Measurements from ENCODE around the gene SLC2A8.
A peak's percentile ranks its signal among the peaks of the same experiment; 100 is the strongest.

Gene SLC2A8

DNA sequence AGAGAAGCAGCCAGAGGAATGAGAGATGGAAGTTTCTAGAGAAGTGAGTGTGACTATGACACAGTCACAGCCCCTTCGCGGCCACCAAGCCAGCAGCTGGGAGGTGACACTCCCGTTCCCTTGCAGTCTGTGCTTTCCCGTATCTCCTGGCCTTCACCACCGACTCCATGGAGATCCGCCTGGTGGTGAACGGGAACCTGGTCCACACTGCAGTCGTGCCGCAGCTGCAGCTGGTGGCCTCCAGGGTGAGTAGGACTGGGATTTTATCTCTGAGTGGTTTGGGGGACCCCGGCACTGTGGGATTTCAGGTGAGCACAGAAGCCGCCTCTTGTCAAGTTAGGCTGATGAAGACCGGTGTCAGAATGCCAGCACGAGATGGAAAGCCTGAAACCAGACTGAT lies 12.1 kb upstream of the SLC2A8 start:
- Histone ChIP-seq H3K4me3 (ENCODE audit: low read depth in 1 of 2, low read length in 1 of 2) (no peak overlapping the region), H3K4me1 (ENCODE audit: control insufficient read depth in 1 of 2, insufficient read depth in 1 of 2, low read depth in 1 of 2, low read length in 1 of 2) (peaks cover 16 to 19% of the 10 kb centered on the region in 2 experiments), H3K36me3 (no peaks in the 10 kb centered on the region), H3K9me3 (no peaks in the 10 kb centered on the region), H3K27me3 (no peaks in the 10 kb centered on the region), H3K27ac (no peak overlapping the region)
- TF ChIP-seq, protein P1, sequence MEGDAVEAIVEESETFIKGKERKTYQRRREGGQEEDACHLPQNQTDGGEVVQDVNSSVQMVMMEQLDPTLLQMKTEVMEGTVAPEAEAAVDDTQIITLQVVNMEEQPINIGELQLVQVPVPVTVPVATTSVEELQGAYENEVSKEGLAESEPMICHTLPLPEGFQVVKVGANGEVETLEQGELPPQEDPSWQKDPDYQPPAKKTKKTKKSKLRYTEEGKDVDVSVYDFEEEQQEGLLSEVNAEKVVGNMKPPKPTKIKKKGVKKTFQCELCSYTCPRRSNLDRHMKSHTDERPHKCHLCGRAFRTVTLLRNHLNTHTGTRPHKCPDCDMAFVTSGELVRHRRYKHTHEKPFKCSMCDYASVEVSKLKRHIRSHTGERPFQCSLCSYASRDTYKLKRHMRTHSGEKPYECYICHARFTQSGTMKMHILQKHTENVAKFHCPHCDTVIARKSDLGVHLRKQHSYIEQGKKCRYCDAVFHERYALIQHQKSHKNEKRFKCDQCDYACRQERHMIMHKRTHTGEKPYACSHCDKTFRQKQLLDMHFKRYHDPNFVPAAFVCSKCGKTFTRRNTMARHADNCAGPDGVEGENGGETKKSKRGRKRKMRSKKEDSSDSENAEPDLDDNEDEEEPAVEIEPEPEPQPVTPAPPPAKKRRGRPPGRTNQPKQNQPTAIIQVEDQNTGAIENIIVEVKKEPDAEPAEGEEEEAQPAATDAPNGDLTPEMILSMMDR (IDR thresholded peaks at IDR 0.05), result no peak

DNA sequence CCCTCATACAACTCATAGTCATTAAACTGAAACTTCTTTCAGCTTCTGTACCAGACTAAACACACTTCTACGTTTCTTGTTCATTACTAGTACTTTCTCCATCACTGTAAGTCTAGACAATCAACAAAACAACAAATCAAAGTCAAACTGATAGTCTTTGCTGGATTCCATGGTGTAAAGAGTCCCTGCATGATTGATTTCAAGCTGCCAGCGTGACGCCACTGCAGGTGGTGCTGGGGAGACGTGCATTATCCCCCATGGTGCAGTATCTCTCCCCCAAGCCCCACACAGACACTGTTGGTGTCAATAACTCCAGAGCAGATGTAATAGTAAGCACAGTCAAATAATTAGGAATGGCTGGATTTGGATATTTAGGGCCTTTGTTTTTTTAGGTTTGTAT lies 10.7 kb upstream of the SLC2A8 start:
- Histone ChIP-seq H3K36me3 (no peaks in the 10 kb centered on the region), H3K27me3 (no peaks in the 10 kb centered on the region), H3K4me1 (ENCODE audit: control insufficient read depth in 1 of 2, insufficient read depth in 1 of 2, low read depth in 1 of 2, low read length in 1 of 2) (peaks cover 16 to 23% of the 10 kb centered on the region in 2 experiments), H3K4me3 (ENCODE audit: low read depth in 1 of 2, low read length in 1 of 2) (no peak overlapping the region), H3K27ac (no peak overlapping the region), H3K9me3 (no peaks in the 10 kb centered on the region)
- TF ChIP-seq, protein P1 (IDR thresholded peaks at IDR 0.05), result no peak

GRCh38 chr9:127386981-127387380 lies 10.0 kb upstream of the SLC2A8 start:
- Histone ChIP-seq H3K4me1 (ENCODE audit: control insufficient read depth in 1 of 2, insufficient read depth in 1 of 2, low read depth in 1 of 2, low read length in 1 of 2) (peaks cover 16 to 23% of the 10 kb centered on the region in 2 experiments), H3K36me3 (no peaks in the 10 kb centered on the region), H3K4me3 (ENCODE audit: low read depth in 1 of 2, low read length in 1 of 2) (no peak overlapping the region), H3K9me3 (no peaks in the 10 kb centered on the region), H3K27me3 (no peaks in the 10 kb centered on the region), H3K27ac (no peak overlapping the region)
- TF ChIP-seq, protein P1 (IDR thresholded peaks at IDR 0.05), result no peak

- H3K9me3 ChIP-seq, result no peaks in the 10 kb centered on the region
- no peaks in the 10 kb centered on the region for H3K27me3 ChIP-seq
- peak overlapping the region; percentile 26 for H3K27ac ChIP-seq
- no peaks in the 10 kb centered on the region for H3K36me3 ChIP-seq
- H3K4me3 ChIP-seq (ENCODE audit: low read depth in 1 of 2, low read length in 1 of 2), result no peak overlapping the region
- H3K4me1 ChIP-seq (ENCODE audit: control insufficient read depth in 1 of 2, insufficient read depth in 1 of 2, low read depth in 1 of 2, low read length in 1 of 2), result peaks cover 16 to 23% of the 10 kb centered on the region in 2 experiments
- TF ChIP-seq, protein P1 (IDR thresholded peaks at IDR 0.05), result no peak
Observed at GRCh38 chr9:127388037-127388855, 8.7 kb upstream of the SLC2A8 start.

- Histone ChIP-seq H3K36me3 (no peaks in the 10 kb centered on the region), H3K4me3 (ENCODE audit: low read depth in 1 of 2, low read length in 1 of 2) (no peak overlapping the region), H3K9me3 (no peaks in the 10 kb centered on the region), H3K27ac (no peak overlapping the region), H3K27me3 (no peaks in the 10 kb centered on the region), H3K4me1 (ENCODE audit: control insufficient read depth in 1 of 2, insufficient read depth in 1 of 2, low read depth in 1 of 2, low read length in 1 of 2) (peaks cover 16 to 23% of the 10 kb centered on the region in 2 experiments)
- TF ChIP-seq, protein P1 (IDR thresholded peaks at IDR 0.05), result no peak
Observed at GRCh38 chr9:127388856-127389238, 8.1 kb upstream of the SLC2A8 start.

All from neutrophil (primary cell).